Neural cell (in vitro differentiated cells): ENCODE measurements around the gene KCNG3. TPM values are rescaled to one million over a fixed set of nuclear protein-coding genes. Genes with fewer than 3 reads are reported as not detected.

Source experiments
- H2AFZ ChIP-seq: fragments of 200-600, 300-800 bp; sonication (generic), shearing (Covaris generic); 2 replicates; pipeline ENCODE4 v1.6.0; 2014; ENCODE audit warnings: low read depth, mild to moderate bottlenecking, antibody characterized with exemption, low read length, moderate library complexity
- H3F3A ChIP-seq: fragments of 200-600 bp; shearing (Covaris generic); 2 replicates; pipeline ENCODE4 v1.6.1; 2016; ENCODE audit warnings: mild to moderate bottlenecking, moderate library complexity, mixed read lengths, antibody characterized with exemption, low read length; ENCODE audit not compliant: insufficient read depth, poor library complexity, severe bottlenecking
- H3K27ac ChIP-seq: fragments of 200-600, 300-800 bp; sonication (generic), shearing (Covaris generic); 2 replicates; pipeline ENCODE4 v1.5.1; 2014; ENCODE audit warnings: mild to moderate bottlenecking, low read length, moderate library complexity
- H3K27me3 ChIP-seq: fragments of 300-800, 200-600 bp; sonication (generic), shearing (Covaris generic); 2 replicates; pipeline ENCODE4 v1.6.0; 2014; ENCODE audit warnings: mild to moderate bottlenecking, low read depth, low read length, moderate library complexity; ENCODE audit not compliant: insufficient read depth
- H3K36me3 ChIP-seq: fragments of 300-800, 200-600 bp; sonication (generic), shearing (Covaris generic); 2 replicates; pipeline ENCODE4 v1.5.1; 2014; ENCODE audit warnings: mild to moderate bottlenecking, antibody characterized with exemption, low read length, moderate library complexity; ENCODE audit not compliant: insufficient read depth
- H3K4me2 ChIP-seq: fragments of 300-800, 200-600 bp; sonication (generic), shearing (Covaris generic); 2 replicates; pipeline ENCODE4 v1.6.0; 2014; ENCODE audit warnings: mild to moderate bottlenecking, low read length
- H3K4me3 ChIP-seq: fragments of 300-800, 200-600 bp; sonication (generic), shearing (Covaris generic); 2 replicates; pipeline ENCODE4 v1.5.1; 2014; ENCODE audit warnings: mild to moderate bottlenecking, low read length, moderate library complexity
- H3K79me2 ChIP-seq: fragments of 200-600 bp; shearing (Covaris generic); replicated peaks from 2 replicates; pipeline ENCODE4 v1.6.0; 2014; ENCODE audit warnings: mild to moderate bottlenecking, low read length, moderate library complexity; ENCODE audit not compliant: insufficient read depth
- H3K9ac ChIP-seq: fragments of 300-800, 200-600 bp; sonication (generic), shearing (Covaris generic); 2 replicates; pipeline ENCODE4 v1.6.1; 2016; ENCODE audit warnings: mild to moderate bottlenecking, low read length, mixed read lengths
- H3K9me2 ChIP-seq: fragments of 200-600 bp; shearing (Covaris generic); 2 replicates; pipeline ENCODE4 v1.6.1; 2016; ENCODE audit warnings: mild to moderate bottlenecking, low read length, mixed read lengths; ENCODE audit not compliant: insufficient read depth
- H3K9me3 ChIP-seq: fragments of 200-600, 300-800 bp; sonication (generic), shearing (Covaris generic); 2 replicates; pipeline ENCODE4 v1.6.1; 2016; ENCODE audit warnings: mild to moderate bottlenecking, mixed run types, low read length, moderate library complexity, mixed read lengths
- H4K20me1 ChIP-seq: fragments of 200-600 bp; shearing (Covaris generic); 2 replicates; pipeline ENCODE4 v1.6.1; 2016; ENCODE audit warnings: mild to moderate bottlenecking, mixed run types; ENCODE audit not compliant: insufficient read depth
- EP300 ChIP-seq: fragments of 450-650 bp; conservative IDR thresholded peaks from 2 replicates; pipeline ENCODE4 v1.6.1; 2014; ENCODE audit warnings: antibody characterized with exemption, mild to moderate bottlenecking, moderate library complexity; ENCODE audit not compliant: poor library complexity, severe bottlenecking
- EZH2 ChIP-seq: fragments of 200-600, 300-800 bp; shearing (Covaris generic), sonication (generic); IDR thresholded peaks from 2 replicates; pipeline ENCODE4 v1.6.1; 2014; ENCODE audit warnings: antibody characterized with exemption, low read length, borderline replicate concordance, mild to moderate bottlenecking; ENCODE audit not compliant: insufficient read depth, poor library complexity, severe bottlenecking
- MXI1 ChIP-seq: fragments of 450-650 bp; conservative IDR thresholded peaks from 2 replicates; pipeline ENCODE4 v1.6.1; 2014; ENCODE audit warnings: antibody characterized with exemption, mild to moderate bottlenecking; ENCODE audit not compliant: poor library complexity, severe bottlenecking
- POLR2AphosphoS5 ChIP-seq: IDR thresholded peaks from 2 replicates; pipeline ENCODE4 v1.6.1; 2012
- RAD21 ChIP-seq: fragments of 450-650 bp; conservative IDR thresholded peaks from 2 replicates; pipeline ENCODE4 v1.6.1; 2014; ENCODE audit warnings: antibody characterized with exemption, mild to moderate bottlenecking, moderate library complexity
- SMC3 ChIP-seq: fragments of 450-650 bp; conservative IDR thresholded peaks from 2 replicates; pipeline ENCODE4 v1.6.1; 2014; ENCODE audit warnings: antibody characterized with exemption, mild to moderate bottlenecking, moderate library complexity; ENCODE audit not compliant: poor library complexity
- TAF1 ChIP-seq: IDR thresholded peaks from 2 replicates; pipeline ENCODE4 v1.6.1; 2012; ENCODE audit warnings: low read depth
- polyA plus RNA-seq: library from polyadenylated mRNA; depleted of rRNA; stranded (reverse); fragments of >200 nt; gene quantifications from 2 replicates; pipeline ENCODE4 v1.2.3, GENCODE V29; 2014
- TF ChIP-seq, protein P1 (sequence below): fragments of 450-650 bp; IDR thresholded peaks from 2 replicates; pipeline ENCODE4 v1.5.1; 2014; ENCODE audit warnings: antibody characterized with exemption, mild to moderate bottlenecking, moderate library complexity; ENCODE audit not compliant: poor library complexity, severe bottlenecking
- TF ChIP-seq, protein P2 (sequence below): IDR thresholded peaks from 2 replicates; pipeline ENCODE4 v1.6.1; 2012; ENCODE audit warnings: borderline replicate concordance

KCNG3 gene
- polyA plus RNA-seq, 1 donor from 2014 or later: 0.74 TPM

DNA sequence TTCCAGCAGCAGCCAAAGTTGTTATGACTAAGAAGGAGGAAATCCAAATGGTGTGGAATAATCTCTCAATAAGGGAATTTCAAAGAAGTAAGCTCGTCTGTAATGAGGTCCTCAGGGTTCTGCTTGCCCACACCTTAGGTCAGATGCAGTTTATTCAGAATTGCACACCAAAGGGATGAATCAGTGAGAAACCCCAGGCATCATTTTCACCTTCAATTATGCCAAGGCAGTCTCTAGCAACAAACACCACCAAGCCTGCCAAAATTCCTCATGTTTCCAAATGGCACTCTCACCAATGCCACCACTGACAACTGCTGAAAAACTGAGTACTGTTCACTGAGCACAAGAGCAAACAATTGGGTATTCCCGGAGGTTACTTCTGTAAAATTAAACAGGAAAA, 43.6 kb downstream of the KCNG3 start:
- H4K20me1 ChIP-seq: no peaks in the 10 kb centered on the region
- H3F3A ChIP-seq: no peaks in the 10 kb centered on the region
- H3K4me3 ChIP-seq: no peak overlapping the region
- H3K9ac ChIP-seq: no peak overlapping the region
- H3K27ac ChIP-seq: no peak overlapping the region
- no peak overlapping the region for H2AFZ ChIP-seq
- H3K79me2 ChIP-seq: no peaks in the 10 kb centered on the region
- H3K36me3 ChIP-seq: no peaks in the 10 kb centered on the region
- H3K9me2 ChIP-seq: no peaks in the 10 kb centered on the region
- H3K9me3 ChIP-seq: no peaks in the 10 kb centered on the region
- no peaks in the 10 kb centered on the region for H3K27me3 ChIP-seq
- no peak for TF ChIP-seq POLR2AphosphoS5
- no peak for TF ChIP-seq MXI1
- TF ChIP-seq, protein P1, sequence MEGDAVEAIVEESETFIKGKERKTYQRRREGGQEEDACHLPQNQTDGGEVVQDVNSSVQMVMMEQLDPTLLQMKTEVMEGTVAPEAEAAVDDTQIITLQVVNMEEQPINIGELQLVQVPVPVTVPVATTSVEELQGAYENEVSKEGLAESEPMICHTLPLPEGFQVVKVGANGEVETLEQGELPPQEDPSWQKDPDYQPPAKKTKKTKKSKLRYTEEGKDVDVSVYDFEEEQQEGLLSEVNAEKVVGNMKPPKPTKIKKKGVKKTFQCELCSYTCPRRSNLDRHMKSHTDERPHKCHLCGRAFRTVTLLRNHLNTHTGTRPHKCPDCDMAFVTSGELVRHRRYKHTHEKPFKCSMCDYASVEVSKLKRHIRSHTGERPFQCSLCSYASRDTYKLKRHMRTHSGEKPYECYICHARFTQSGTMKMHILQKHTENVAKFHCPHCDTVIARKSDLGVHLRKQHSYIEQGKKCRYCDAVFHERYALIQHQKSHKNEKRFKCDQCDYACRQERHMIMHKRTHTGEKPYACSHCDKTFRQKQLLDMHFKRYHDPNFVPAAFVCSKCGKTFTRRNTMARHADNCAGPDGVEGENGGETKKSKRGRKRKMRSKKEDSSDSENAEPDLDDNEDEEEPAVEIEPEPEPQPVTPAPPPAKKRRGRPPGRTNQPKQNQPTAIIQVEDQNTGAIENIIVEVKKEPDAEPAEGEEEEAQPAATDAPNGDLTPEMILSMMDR: no peak
- TF ChIP-seq TAF1: no peak
- no peak for TF ChIP-seq EZH2
- TF ChIP-seq, protein P2, sequence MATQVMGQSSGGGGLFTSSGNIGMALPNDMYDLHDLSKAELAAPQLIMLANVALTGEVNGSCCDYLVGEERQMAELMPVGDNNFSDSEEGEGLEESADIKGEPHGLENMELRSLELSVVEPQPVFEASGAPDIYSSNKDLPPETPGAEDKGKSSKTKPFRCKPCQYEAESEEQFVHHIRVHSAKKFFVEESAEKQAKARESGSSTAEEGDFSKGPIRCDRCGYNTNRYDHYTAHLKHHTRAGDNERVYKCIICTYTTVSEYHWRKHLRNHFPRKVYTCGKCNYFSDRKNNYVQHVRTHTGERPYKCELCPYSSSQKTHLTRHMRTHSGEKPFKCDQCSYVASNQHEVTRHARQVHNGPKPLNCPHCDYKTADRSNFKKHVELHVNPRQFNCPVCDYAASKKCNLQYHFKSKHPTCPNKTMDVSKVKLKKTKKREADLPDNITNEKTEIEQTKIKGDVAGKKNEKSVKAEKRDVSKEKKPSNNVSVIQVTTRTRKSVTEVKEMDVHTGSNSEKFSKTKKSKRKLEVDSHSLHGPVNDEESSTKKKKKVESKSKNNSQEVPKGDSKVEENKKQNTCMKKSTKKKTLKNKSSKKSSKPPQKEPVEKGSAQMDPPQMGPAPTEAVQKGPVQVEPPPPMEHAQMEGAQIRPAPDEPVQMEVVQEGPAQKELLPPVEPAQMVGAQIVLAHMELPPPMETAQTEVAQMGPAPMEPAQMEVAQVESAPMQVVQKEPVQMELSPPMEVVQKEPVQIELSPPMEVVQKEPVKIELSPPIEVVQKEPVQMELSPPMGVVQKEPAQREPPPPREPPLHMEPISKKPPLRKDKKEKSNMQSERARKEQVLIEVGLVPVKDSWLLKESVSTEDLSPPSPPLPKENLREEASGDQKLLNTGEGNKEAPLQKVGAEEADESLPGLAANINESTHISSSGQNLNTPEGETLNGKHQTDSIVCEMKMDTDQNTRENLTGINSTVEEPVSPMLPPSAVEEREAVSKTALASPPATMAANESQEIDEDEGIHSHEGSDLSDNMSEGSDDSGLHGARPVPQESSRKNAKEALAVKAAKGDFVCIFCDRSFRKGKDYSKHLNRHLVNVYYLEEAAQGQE: no peak
- TF ChIP-seq SMC3: no peak
- TF ChIP-seq RAD21: no peak
- no peak for TF ChIP-seq EP300
- no peak overlapping the region for H3K4me2 ChIP-seq

DNA sequence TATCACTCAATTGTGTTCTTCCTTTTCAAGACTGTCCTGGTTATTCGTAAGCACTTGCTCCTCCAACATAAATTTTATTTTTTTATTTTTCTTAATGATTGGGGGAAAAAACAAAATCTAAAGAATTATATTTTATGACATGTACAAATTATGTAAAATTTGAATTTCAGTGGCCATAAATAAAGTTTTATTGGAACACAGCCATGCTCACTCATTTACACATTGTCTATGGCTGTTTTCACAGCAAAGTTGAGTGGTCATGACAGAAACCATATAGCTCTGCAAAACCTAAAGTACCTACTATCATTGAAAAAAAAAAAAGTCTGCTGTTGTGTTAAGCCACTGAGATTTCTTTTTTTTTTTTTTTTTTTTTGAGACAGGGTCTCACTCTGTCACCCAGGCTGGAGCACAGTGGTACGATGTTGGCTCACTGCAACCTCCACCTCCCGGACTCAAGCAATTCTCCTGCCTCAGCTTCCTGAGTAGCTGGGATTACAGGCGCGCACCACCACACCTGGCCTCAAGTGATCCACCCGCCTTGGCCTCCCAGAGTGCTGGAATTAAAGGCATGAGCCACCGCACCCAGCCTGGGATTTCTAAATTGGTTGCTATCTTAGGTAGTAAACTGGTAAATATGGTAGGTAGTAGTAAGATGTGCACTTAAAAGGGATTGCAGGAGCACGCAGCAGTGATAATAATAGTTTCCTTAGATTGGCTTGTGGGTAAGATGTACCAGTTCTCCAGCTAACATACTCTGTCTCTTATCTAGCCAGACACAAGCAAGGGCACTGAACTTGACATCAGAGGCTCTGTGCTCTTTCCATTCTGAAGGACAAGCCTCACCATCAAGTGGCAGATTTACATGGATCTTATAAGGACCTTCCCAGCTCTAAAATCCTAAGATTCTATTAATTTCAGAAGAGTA, 44.4 kb downstream of the KCNG3 start:
- Histone ChIP-seq H3K4me2 (no peak overlapping the region), H3F3A (no peaks in the 10 kb centered on the region), H3K27ac (no peak overlapping the region), H3K79me2 (no peaks in the 10 kb centered on the region), H3K36me3 (no peaks in the 10 kb centered on the region), H3K9me2 (no peaks in the 10 kb centered on the region), H2AFZ (no peak overlapping the region), H3K27me3 (no peaks in the 10 kb centered on the region), H3K4me3 (no peak overlapping the region), H3K9ac (no peak overlapping the region), H3K9me3 (no peaks in the 10 kb centered on the region), H4K20me1 (no peaks in the 10 kb centered on the region)
- TF ChIP-seq, protein P1: no peak
- TF ChIP-seq RAD21 (no peak), MXI1 (no peak), EP300 (no peak), POLR2AphosphoS5 (no peak)
- TF ChIP-seq, protein P2: no peak
